ENCODE results near the gene IFITM2. TPM values are rescaled to one million over a fixed set of nuclear protein-coding genes. Genes with fewer than 3 reads are reported as not detected.
A peak's percentile ranks its signal among the peaks of the same experiment; 100 is the strongest.
"Not testable (repeated sequence)": the region's sequence is repeated elsewhere in the genome, so short reads cannot be mapped to it uniquely, and the experiment has no call there.

IFITM2 gene
- total and polyA plus RNA-seq, 2 experiments from 2014 or later: 91.2 to 857 TPM

DNA sequence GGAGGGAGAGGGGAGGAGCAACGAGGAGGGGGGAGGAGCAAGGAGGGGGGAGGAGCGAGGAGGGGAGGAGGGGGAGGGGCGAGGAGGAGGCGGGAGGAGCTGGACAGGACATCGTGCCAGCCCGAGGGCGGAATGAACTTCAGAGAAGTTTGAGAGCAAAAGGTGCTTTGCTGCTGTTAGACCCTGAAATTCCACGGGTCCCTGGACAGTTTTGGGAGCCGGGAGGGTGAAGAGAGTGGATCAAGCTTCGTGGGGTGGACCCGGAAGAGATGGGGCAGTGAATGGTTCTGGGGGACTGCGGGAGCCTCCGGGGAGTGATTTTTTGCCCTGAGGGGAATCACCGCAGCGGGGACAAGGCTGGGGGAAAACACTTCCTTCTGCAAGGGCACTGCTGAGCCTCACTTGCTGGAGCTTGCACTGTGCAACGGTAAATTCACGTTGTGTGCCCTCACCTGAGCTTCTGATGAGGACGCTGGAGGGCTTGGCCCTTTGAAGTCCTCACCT is 40.1 kb upstream of the IFITM2 start (continued):
- TF ChIP-seq, protein P1, sequence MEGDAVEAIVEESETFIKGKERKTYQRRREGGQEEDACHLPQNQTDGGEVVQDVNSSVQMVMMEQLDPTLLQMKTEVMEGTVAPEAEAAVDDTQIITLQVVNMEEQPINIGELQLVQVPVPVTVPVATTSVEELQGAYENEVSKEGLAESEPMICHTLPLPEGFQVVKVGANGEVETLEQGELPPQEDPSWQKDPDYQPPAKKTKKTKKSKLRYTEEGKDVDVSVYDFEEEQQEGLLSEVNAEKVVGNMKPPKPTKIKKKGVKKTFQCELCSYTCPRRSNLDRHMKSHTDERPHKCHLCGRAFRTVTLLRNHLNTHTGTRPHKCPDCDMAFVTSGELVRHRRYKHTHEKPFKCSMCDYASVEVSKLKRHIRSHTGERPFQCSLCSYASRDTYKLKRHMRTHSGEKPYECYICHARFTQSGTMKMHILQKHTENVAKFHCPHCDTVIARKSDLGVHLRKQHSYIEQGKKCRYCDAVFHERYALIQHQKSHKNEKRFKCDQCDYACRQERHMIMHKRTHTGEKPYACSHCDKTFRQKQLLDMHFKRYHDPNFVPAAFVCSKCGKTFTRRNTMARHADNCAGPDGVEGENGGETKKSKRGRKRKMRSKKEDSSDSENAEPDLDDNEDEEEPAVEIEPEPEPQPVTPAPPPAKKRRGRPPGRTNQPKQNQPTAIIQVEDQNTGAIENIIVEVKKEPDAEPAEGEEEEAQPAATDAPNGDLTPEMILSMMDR (conservative IDR thresholded peaks at IDR 0.05; ENCODE audit: low read depth in 2 of 2): no peak
- TF ChIP-seq POLR2AphosphoS5 (IDR thresholded peaks at IDR 0.05; ENCODE audit: low read depth) (no peak), EZH2phosphoT487 (IDR thresholded peaks at IDR 0.05; ENCODE audit: unreplicated experiment) (no peak), EZH2 (IDR thresholded peaks at IDR 0.05; ENCODE audit: low read depth, unreplicated experiment) (no peak)

DNA sequence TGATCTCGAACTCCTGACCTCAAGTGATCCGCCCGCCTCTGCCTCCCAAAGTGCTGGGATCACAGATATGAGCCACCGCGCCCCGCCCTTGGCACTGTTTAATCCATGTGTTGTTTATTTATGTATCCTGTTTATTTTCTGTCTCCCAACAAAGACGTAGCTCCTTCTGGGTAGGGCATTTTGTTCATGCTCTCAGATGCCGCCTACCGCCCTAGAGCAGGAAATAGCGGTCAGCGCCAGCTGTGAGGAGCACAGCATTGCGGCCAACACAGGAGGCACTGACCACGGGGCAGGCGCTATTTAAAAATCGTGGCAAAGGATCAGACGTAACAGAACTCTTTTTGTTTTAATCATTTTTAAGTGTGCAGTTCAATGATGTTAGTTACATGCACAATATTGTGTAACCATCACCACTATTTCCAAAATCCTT is 38.9 kb upstream of the IFITM2 start:
- peak overlapping the region; percentile 13; the same call in 1 of the 2 replicates for H3K4me2 ChIP-seq
- DNase-seq (ENCODE audit: low spot score) (peak; percentile 27), ATAC-seq (peak; percentile 51; the same call in 2 of the 3 replicates)
- H3K4me3 Mint-ChIP-seq; H3K4me3 ChIP-seq; H3K9me2 ChIP-seq (ENCODE audit: insufficient read depth); H3F3A ChIP-seq (replicated peaks; ENCODE audit: low read depth); H4K20me1 ChIP-seq (replicated peaks; ENCODE audit: insufficient read depth); H3K27ac ChIP-seq (ENCODE audit: low read depth); H3K27me3 ChIP-seq (ENCODE audit: insufficient read depth); H3K27ac Mint-ChIP-seq; H3K79me2 ChIP-seq (replicated peaks; ENCODE audit: insufficient read depth); H3K27me3 Mint-ChIP-seq (ENCODE audit: insufficient read depth, low read depth, poor library complexity); H3K36me3 ChIP-seq (ENCODE audit: insufficient read depth): not testable (repeated sequence)
- H3K9me3 Mint-ChIP-seq: peaks cover 28% of the 10 kb centered on the region
- H3K36me3 Mint-ChIP-seq (ENCODE audit: low read depth): peaks cover 14% of the 10 kb centered on the region; the same call in 2 of the 3 replicates
- H2AFZ ChIP-seq: peak overlapping the region; percentile 11; the same call in 1 of the 2 replicates
- peaks cover 16% of the 10 kb centered on the region for H3K4me1 Mint-ChIP-seq
- peaks cover 14% of the 10 kb centered on the region; the same call in 1 of the 2 replicates for H3K4me1 ChIP-seq (ENCODE audit: insufficient read depth)

DNA sequence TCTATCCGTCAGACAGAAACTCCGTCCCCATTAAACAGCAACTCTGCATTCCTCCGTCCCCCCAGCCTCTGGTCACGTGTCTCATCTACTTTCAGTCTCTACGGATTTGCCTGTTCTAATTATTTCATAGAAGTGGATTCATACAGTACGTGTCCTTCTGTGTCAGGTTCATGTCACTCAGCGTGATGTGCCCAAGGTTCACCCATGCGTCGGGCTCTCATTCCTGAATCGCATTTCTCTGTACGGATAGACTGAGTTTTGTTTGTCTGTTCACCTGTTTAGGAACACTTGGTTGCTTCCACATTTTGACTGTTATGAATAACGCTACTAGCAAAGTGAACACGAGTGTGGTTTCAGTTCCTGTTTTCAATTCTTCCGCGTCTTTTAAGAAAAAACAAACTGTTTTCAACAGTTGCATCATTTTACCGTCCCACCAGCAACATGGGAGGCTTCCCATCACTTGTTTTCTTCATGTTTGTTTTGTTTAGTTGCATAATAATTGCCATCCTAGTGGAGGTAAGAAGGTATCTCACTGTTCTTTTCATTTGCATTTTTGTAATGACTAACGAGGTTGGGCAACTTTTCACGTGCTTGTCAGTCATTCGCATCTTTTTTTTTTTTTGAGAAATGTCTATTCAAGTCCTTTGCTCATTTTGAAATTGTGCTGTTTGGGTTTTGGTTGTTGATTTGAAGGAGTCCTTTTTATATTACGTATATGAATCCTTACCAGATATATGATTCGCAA is 38.3 kb upstream of the IFITM2 start:
- H3K27me3 Mint-ChIP-seq (ENCODE audit: insufficient read depth, low read depth, poor library complexity): peaks cover 10% of the 10 kb centered on the region
- Histone ChIP-seq H2AFZ (peak overlapping the region; percentile 11; the same call in 1 of the 2 replicates), H3F3A (replicated peaks; ENCODE audit: low read depth) (0 out of 2 replicates have a peak, but pooled peaks cover 10% of the 10 kb centered on the region), H3K4me2 (peak overlapping the region; percentile 13; the same call in 1 of the 2 replicates), H3K27ac (ENCODE audit: low read depth) (no peak overlapping the region), H3K79me2 (replicated peaks; ENCODE audit: insufficient read depth) (no peaks in the 10 kb centered on the region), H3K9me2 (ENCODE audit: insufficient read depth) (no peaks in the 10 kb centered on the region), H3K36me3 (ENCODE audit: insufficient read depth) (0 out of 2 replicates have a peak, but pooled peaks cover 5% of the 10 kb centered on the region), H3K4me3 (no peak overlapping the region), H3K4me1 (ENCODE audit: insufficient read depth) (peaks cover 14% of the 10 kb centered on the region; the same call in 1 of the 2 replicates), H3K27me3 (ENCODE audit: insufficient read depth) (no peaks in the 10 kb centered on the region), H4K20me1 (replicated peaks; ENCODE audit: insufficient read depth) (no peaks in the 10 kb centered on the region)
- peaks cover 16% of the 10 kb centered on the region for H3K4me1 Mint-ChIP-seq
- peak; percentile 18 for DNase-seq (ENCODE audit: low spot score)
- peaks cover 14% of the 10 kb centered on the region; the same call in 2 of the 3 replicates for H3K36me3 Mint-ChIP-seq (ENCODE audit: low read depth)
- peaks cover 23% of the 10 kb centered on the region for H3K9me3 Mint-ChIP-seq
- H3K4me3 Mint-ChIP-seq: no peak overlapping the region
- no peak overlapping the region; the same call in 1 of the 2 replicates for H3K27ac Mint-ChIP-seq
- ATAC-seq: no peak; the same call in 2 of the 3 replicates
- TF ChIP-seq CREB1 (CRISPR knock-in tag; IDR thresholded peaks at IDR 0.05; ENCODE audit: low read depth) (no peak), NANOG (IDR thresholded peaks at IDR 0.05; ENCODE audit: borderline replicate concordance) (no peak), ZNF331 (CRISPR knock-in tag; IDR thresholded peaks at IDR 0.05; ENCODE audit: low read depth) (no peak), JUNB (IDR thresholded peaks at IDR 0.05; ENCODE audit: unreplicated experiment) (no peak), POLR2AphosphoS5 (IDR thresholded peaks at IDR 0.05; ENCODE audit: low read depth) (no peak), EZH2phosphoT487 (IDR thresholded peaks at IDR 0.05; ENCODE audit: unreplicated experiment) (no peak)
- TF ChIP-seq, protein P2, sequence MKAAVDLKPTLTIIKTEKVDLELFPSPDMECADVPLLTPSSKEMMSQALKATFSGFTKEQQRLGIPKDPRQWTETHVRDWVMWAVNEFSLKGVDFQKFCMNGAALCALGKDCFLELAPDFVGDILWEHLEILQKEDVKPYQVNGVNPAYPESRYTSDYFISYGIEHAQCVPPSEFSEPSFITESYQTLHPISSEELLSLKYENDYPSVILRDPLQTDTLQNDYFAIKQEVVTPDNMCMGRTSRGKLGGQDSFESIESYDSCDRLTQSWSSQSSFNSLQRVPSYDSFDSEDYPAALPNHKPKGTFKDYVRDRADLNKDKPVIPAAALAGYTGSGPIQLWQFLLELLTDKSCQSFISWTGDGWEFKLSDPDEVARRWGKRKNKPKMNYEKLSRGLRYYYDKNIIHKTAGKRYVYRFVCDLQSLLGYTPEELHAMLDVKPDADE (IDR thresholded peaks at IDR 0.05): no peak
